Measurements from ENCODE around the gene PSTPIP1. TPM values are rescaled to one million over a fixed set of nuclear protein-coding genes. Genes with fewer than 3 reads are reported as not detected.

The PSTPIP1 gene
- total and polyA plus RNA-seq, 2 of the 8 experiments (the other 6 are each of a cell fraction or from before 2014, with no cell fraction given): 1.6 to 1.8 TPM

DNA sequence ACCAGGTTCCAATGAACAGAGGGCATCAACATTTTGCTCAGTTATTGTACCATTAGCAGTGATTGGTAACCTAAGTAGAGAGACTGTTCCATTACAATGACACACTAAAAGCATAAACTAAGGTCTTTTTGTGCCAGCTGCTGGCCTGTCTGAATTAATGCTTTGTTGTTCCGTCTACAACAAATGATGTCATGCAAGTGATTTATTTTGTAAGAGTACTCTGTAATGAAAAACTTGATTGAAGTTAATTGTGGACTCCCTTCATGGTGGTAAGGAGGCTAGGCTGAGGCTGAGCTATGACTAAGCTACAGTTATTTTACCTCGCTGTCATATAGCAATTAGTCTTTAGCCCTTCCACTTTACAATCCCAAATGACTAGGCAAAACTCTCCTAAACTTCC is 40.2 kb upstream of the PSTPIP1 start:
- no peak overlapping the region for H3K18ac ChIP-seq (ENCODE audit: extremely low read depth, low read length)
- H4K20me1 ChIP-seq (replicated peaks in 1 of 2; ENCODE audit: control insufficient read depth in 1 of 2, insufficient read depth in 2 of 2, low read length in 2 of 2): no peaks in the 10 kb centered on the region
- no peaks in the 10 kb centered on the region; the same call in 1 of the 2 replicates for H3K79me1 ChIP-seq (ENCODE audit: low read depth, low read length)
- H4K5ac ChIP-seq (ENCODE audit: insufficient read length, low read depth, low read length): no peak overlapping the region
- H3K4me1 ChIP-seq (replicated peaks in 1 of 4; ENCODE audit: control insufficient read depth in 3 of 4, insufficient read depth in 4 of 4, low read length in 3 of 4): 0 out of 7 replicates have a peak, but pooled peaks cover 0 to 2% (median 0%) of the 10 kb centered on the region in 4 experiments
- H3K14ac ChIP-seq (ENCODE audit: insufficient read length): no peak overlapping the region
- no peak overlapping the region for H3K23ac ChIP-seq (ENCODE audit: insufficient read length)
- DNase-seq (ENCODE audit: low read depth in 1 of 2, low spot score in 2 of 2): no peak
- H2AK5ac ChIP-seq (ENCODE audit: low read depth, low read length): no peak overlapping the region
- H2BK20ac ChIP-seq (ENCODE audit: low read length): no peak overlapping the region
- peaks cover 2 to 13% (median 9%) of the 10 kb centered on the region in 4 experiments; a peak in 5 of 8 replicates for H3K36me3 ChIP-seq (ENCODE audit: control insufficient read depth in 2 of 4, insufficient read depth in 4 of 4, low read length in 3 of 4)
- FAIRE-seq: no peak
- no peaks in the 10 kb centered on the region for H3K27me3 ChIP-seq (replicated peaks in 1 of 4; ENCODE audit: control insufficient read depth in 3 of 4, extremely low read depth in 1 of 4, insufficient read depth in 3 of 4, low read length in 3 of 4)
- H4K8ac ChIP-seq (ENCODE audit: extremely low read depth, insufficient read depth, low read length): no peak overlapping the region
- H4K91ac ChIP-seq (replicated peaks; ENCODE audit: insufficient read length, low read length): no peak overlapping the region
- H3K27ac ChIP-seq (ENCODE audit: low read depth, low read length): no peak overlapping the region
- no peak overlapping the region for H3K56ac ChIP-seq (replicated peaks; ENCODE audit: insufficient read length, low read depth, low read length)
- H2BK5ac ChIP-seq (ENCODE audit: low read depth, low read length): no peak overlapping the region
- no peak overlapping the region for H3K4me2 ChIP-seq (ENCODE audit: insufficient read depth in 1 of 2, low read depth in 2 of 2, low read length in 2 of 2)
- H3K79me2 ChIP-seq (ENCODE audit: control insufficient read depth in 1 of 2, insufficient read depth in 2 of 2, low read length in 2 of 2): no peaks in the 10 kb centered on the region
- H2BK12ac ChIP-seq (ENCODE audit: low read depth, low read length): no peak overlapping the region
- no peak overlapping the region for H3K9ac ChIP-seq (replicated peaks in 1 of 4; ENCODE audit: extremely low read depth in 1 of 4, low read depth in 3 of 4, low read length in 3 of 4)
- H2BK15ac ChIP-seq (ENCODE audit: low read length): no peak overlapping the region
- ChIA-PET CTCF (ENCODE audit: partially characterized antibody) (interaction anchor here (0.7 to 0.9 kb wide), 2 partner anchors 19 to 908 kb away, joined by 3 to 4 read pairs; no protein-coding TSS in a partner anchor), POLR2A (ENCODE audit: partially characterized antibody) (interaction anchor here (1.4 to 2.7 kb wide), 4 partner anchors 8 to 28 kb away, joined by 3 to 13 read pairs (median 7); partner anchors contain the start of gene RCN2)
- no peaks in the 10 kb centered on the region for H3K23me2 ChIP-seq (ENCODE audit: low read depth, low read length)
- H2BK120ac ChIP-seq (replicated peaks; ENCODE audit: low read depth, low read length): no peak overlapping the region
- WGBS, 2 experiments (ENCODE audit: extremely low coverage in 1 of 2, insufficient coverage in 1 of 2, insufficient read length in 1 of 2, insufficient replicate concordance in 2 of 2, low coverage in 1 of 2, low lambda C conversion rate in 2 of 2, missing lambda C conversion rate in 1 of 2): 82% methylated on average over 2 of the region's 2 CpGs; no CpG with 5 or more reads in 1 of the 2 experiments
- H3K4me3 ChIP-seq (ENCODE audit: extremely low read depth in 1 of 4, insufficient read depth in 2 of 4, low read depth in 3 of 4, low read length in 4 of 4): no peak overlapping the region
- no peak overlapping the region for H2AFZ ChIP-seq (ENCODE audit: low read length)
- H3K9me3 ChIP-seq (ENCODE audit: insufficient read depth in 2 of 2, low read depth in 1 of 2, low read length in 1 of 2): no peaks in the 10 kb centered on the region
- H3K4ac ChIP-seq (replicated peaks; ENCODE audit: insufficient read length, low read depth, low read length): no peak overlapping the region
- TF ChIP-seq SP2 (IDR thresholded peaks at IDR 0.05; ENCODE audit: low read length) (no peak), RXRA (IDR thresholded peaks at IDR 0.05; ENCODE audit: insufficient read depth, low read depth, low read length) (no peak)
